NCI-H510A (cell line): ENCODE results near the gene TMEM121.
"Not testable (repeated sequence)": the region's sequence is repeated elsewhere in the genome, so short reads cannot be mapped to it uniquely, and the experiment has no call there.

Experiments used
- DNase-seq: peaks from one replicate; lab custom pipeline; 2025; lab: John Stamatoyannopoulos, UW

TMEM121 gene

GRCh38 chr14:105528586-105529318 is 2.4 kb downstream of the TMEM121 start:
- no peak for DNase-seq

- no peak for DNase-seq
Observed at GRCh38 chr14:105529319-105529568, 2.9 kb downstream of the TMEM121 start.

- DNase-seq, result no peak
Observed at GRCh38 chr14:105529569-105530284, 3.3 kb downstream of the TMEM121 start.

GRCh38 chr14:105530285-105531087 is 4.1 kb downstream of the TMEM121 start:
- no peak for DNase-seq

- DNase-seq, result no peak
Observed at GRCh38 chr14:105531088-105531893, 4.9 kb downstream of the TMEM121 start.

GRCh38 chr14:105531894-105532623 is 5.7 kb downstream of the TMEM121 start:
- DNase-seq, result no peak

GRCh38 chr14:105532735-105533141 is 6.4 kb downstream of the TMEM121 start:
- no peak for DNase-seq

- no peak for DNase-seq
Observed at GRCh38 chr14:105533391-105533790, 7.0 kb downstream of the TMEM121 start.

- DNase-seq, result no peak
Observed at GRCh38 chr14:105533811-105534498, 7.6 kb downstream of the TMEM121 start.

GRCh38 chr14:105534586-105534985 is 8.2 kb downstream of the TMEM121 start:
- DNase-seq, result no peak

- DNase-seq, result no peak
Observed at GRCh38 chr14:105536051-105536450, 9.7 kb downstream of the TMEM121 start.

GRCh38 chr14:105536691-105537579 is 10.6 kb downstream of the TMEM121 start:
- DNase-seq, result no peak

GRCh38 chr14:105537580-105538474 is 11.4 kb downstream of the TMEM121 start:
- no peak for DNase-seq

GRCh38 chr14:105538481-105539049 is 12.2 kb downstream of the TMEM121 start:
- no peak for DNase-seq

GRCh38 chr14:105540811-105541210 is 14.4 kb downstream of the TMEM121 start:
- DNase-seq, result no peak

- no peak for DNase-seq
Observed at GRCh38 chr14:105541218-105541875, 15.0 kb downstream of the TMEM121 start.

- DNase-seq, result not testable (repeated sequence)
Observed at GRCh38 chr14:105545676-105546075, 19.3 kb downstream of the TMEM121 start.

- not testable (repeated sequence) for DNase-seq
Observed at GRCh38 chr14:105546410-105546809, 20.0 kb downstream of the TMEM121 start.
